IPS DF 6.9 (cell line): ENCODE results near the gene XYLT2.

Experiments used
- DNase-seq: peaks from one replicate; pipeline ENCODE4 v3.0.0-alpha.2; 2013; ENCODE audit warnings: low read depth, low spot score
- H3K27ac ChIP-seq: one replicate; pipeline ENCODE4 v1.5.1; 2013; ENCODE audit warnings: low read length, control low read depth
- H3K27me3 ChIP-seq: 2 replicates; pipeline ENCODE4 v1.6.1; 2013; ENCODE audit warnings: mild to moderate bottlenecking, low read length; ENCODE audit not compliant: control insufficient read depth, insufficient read depth
- H3K36me3 ChIP-seq: 2 replicates; pipeline ENCODE4 v1.6.1; 2013; ENCODE audit warnings: low read length; ENCODE audit not compliant: control insufficient read depth, insufficient read depth
- H3K4me1 ChIP-seq: 2 replicates; pipeline ENCODE4 v1.6.1; 2013; ENCODE audit warnings: low read length; ENCODE audit not compliant: control insufficient read depth, insufficient read depth
- H3K4me3 ChIP-seq: 2 replicates; pipeline ENCODE4 v1.5.1; 2013; ENCODE audit warnings: mild to moderate bottlenecking, low read length
- H3K9me3 ChIP-seq: 2 replicates; pipeline ENCODE4 v1.6.1; 2013; ENCODE audit warnings: low read length, inconsistent platforms; ENCODE audit not compliant: control insufficient read depth, insufficient read depth
- WGBS: extraction: QIAGEN DNeasy Blood & Tissue Kit; methylation state at CpG from one replicate; pipeline ENCODE4 v1.1.7; 2013; ENCODE audit warnings: mixed read lengths, missing lambda C conversion rate; ENCODE audit not compliant: insufficient read length, insufficient coverage; 5-methylcytosine and 5-hydroxymethylcytosine counted together

Gene XYLT2

GRCh38 chr17:50319306-50320004, 26.5 kb upstream of the XYLT2 start:
- H3K4me3 ChIP-seq, result no peak overlapping the region
- H3K4me1 ChIP-seq, result peaks cover 6% of the 10 kb centered on the region
- H3K36me3 ChIP-seq, result no peaks in the 10 kb centered on the region
- no peak overlapping the region for H3K27ac ChIP-seq
- WGBS, result no CpG with 5 or more reads among the region's 12 CpGs
- no peaks in the 10 kb centered on the region for H3K27me3 ChIP-seq
- DNase-seq, result no peak
- H3K9me3 ChIP-seq, result no peaks in the 10 kb centered on the region

GRCh38 chr17:50322271-50322670, 23.7 kb upstream of the XYLT2 start:
- no peak for DNase-seq
- WGBS, result no CpG with 5 or more reads among the region's 7 CpGs

GRCh38 chr17:50323060-50323459, 22.9 kb upstream of the XYLT2 start:
- no CpG with 5 or more reads among the region's 5 CpGs for WGBS

More at GRCh38 chr17:50322271-50322670, 23.7 kb upstream of the XYLT2 start:
- no peak overlapping the region for H3K27ac ChIP-seq
- H3K27me3 ChIP-seq, result no peaks in the 10 kb centered on the region
- no peaks in the 10 kb centered on the region for H3K36me3 ChIP-seq
- peaks cover 6% of the 10 kb centered on the region for H3K4me1 ChIP-seq
- no peak overlapping the region for H3K4me3 ChIP-seq
- no peaks in the 10 kb centered on the region for H3K9me3 ChIP-seq

GRCh38 chr17:50325906-50326305, 20.0 kb upstream of the XYLT2 start:
- Histone ChIP-seq H3K4me1 (no peaks in the 10 kb centered on the region), H3K9me3 (no peaks in the 10 kb centered on the region), H3K27ac (no peak overlapping the region), H3K27me3 (no peaks in the 10 kb centered on the region), H3K36me3 (no peaks in the 10 kb centered on the region), H3K4me3 (no peak overlapping the region)
- WGBS, result no CpG with 5 or more reads among the region's 4 CpGs
- DNase-seq, result no peak

More at GRCh38 chr17:50323060-50323459, 22.9 kb upstream of the XYLT2 start:
- no peak for DNase-seq
- no peak overlapping the region for H3K27ac ChIP-seq
- peaks cover 6% of the 10 kb centered on the region for H3K4me1 ChIP-seq
- no peak overlapping the region for H3K4me3 ChIP-seq
- no peaks in the 10 kb centered on the region for H3K27me3 ChIP-seq
- no peaks in the 10 kb centered on the region for H3K36me3 ChIP-seq
- no peaks in the 10 kb centered on the region for H3K9me3 ChIP-seq

- Histone ChIP-seq H3K36me3 (no peaks in the 10 kb centered on the region), H3K4me1 (no peaks in the 10 kb centered on the region), H3K4me3 (no peak overlapping the region), H3K9me3 (no peaks in the 10 kb centered on the region), H3K27ac (no peak overlapping the region), H3K27me3 (no peaks in the 10 kb centered on the region)
- DNase-seq, result no peak
- WGBS, result no CpG with 5 or more reads among the region's 9 CpGs
Observed at GRCh38 chr17:50326831-50327364, 19.0 kb upstream of the XYLT2 start.

- H3K36me3 ChIP-seq, result no peaks in the 10 kb centered on the region
- DNase-seq, result no peak
- H3K4me1 ChIP-seq, result no peaks in the 10 kb centered on the region
- H3K27ac ChIP-seq, result no peak overlapping the region
- no peak overlapping the region for H3K4me3 ChIP-seq
- no peaks in the 10 kb centered on the region for H3K27me3 ChIP-seq
- H3K9me3 ChIP-seq, result no peaks in the 10 kb centered on the region
- WGBS, result no CpG with 5 or more reads among the region's 21 CpGs
Observed at GRCh38 chr17:50328363-50329325, 17.3 kb upstream of the XYLT2 start.

- Histone ChIP-seq H3K9me3 (no peaks in the 10 kb centered on the region), H3K27ac (no peak overlapping the region), H3K4me1 (no peaks in the 10 kb centered on the region), H3K27me3 (no peaks in the 10 kb centered on the region), H3K4me3 (no peak overlapping the region), H3K36me3 (no peaks in the 10 kb centered on the region)
- DNase-seq, result no peak
- WGBS, result no CpG with 5 or more reads among the region's 3 CpGs
Observed at GRCh38 chr17:50329716-50330115, 16.2 kb upstream of the XYLT2 start.

GRCh38 chr17:50330151-50330775, 15.7 kb upstream of the XYLT2 start:
- WGBS, result no CpG with 5 or more reads among the region's 11 CpGs
- Histone ChIP-seq H3K27ac (no peak overlapping the region), H3K9me3 (no peaks in the 10 kb centered on the region), H3K36me3 (no peaks in the 10 kb centered on the region), H3K4me1 (no peaks in the 10 kb centered on the region), H3K27me3 (no peaks in the 10 kb centered on the region), H3K4me3 (no peak overlapping the region)
- DNase-seq, result no peak

GRCh38 chr17:50331085-50331791, 14.7 kb upstream of the XYLT2 start:
- no peak overlapping the region for H3K27ac ChIP-seq
- WGBS, result no CpG with 5 or more reads among the region's 4 CpGs
- no peak for DNase-seq

GRCh38 chr17:50332196-50332595, 13.7 kb upstream of the XYLT2 start:
- Histone ChIP-seq H3K9me3 (no peaks in the 10 kb centered on the region), H3K36me3 (no peaks in the 10 kb centered on the region), H3K27ac (no peak overlapping the region), H3K4me3 (no peak overlapping the region), H3K27me3 (no peaks in the 10 kb centered on the region), H3K4me1 (no peaks in the 10 kb centered on the region)
- WGBS, result no CpG with 5 or more reads among the region's 6 CpGs
- DNase-seq, result no peak

More at GRCh38 chr17:50331085-50331791, 14.7 kb upstream of the XYLT2 start:
- H3K36me3 ChIP-seq, result no peaks in the 10 kb centered on the region
- H3K4me1 ChIP-seq, result no peaks in the 10 kb centered on the region
- H3K9me3 ChIP-seq, result no peaks in the 10 kb centered on the region
- no peak overlapping the region for H3K4me3 ChIP-seq
- H3K27me3 ChIP-seq, result no peaks in the 10 kb centered on the region
